Measurements from ENCODE around the gene TMEM132C.
"Not testable (repeated sequence)": the region's sequence is repeated elsewhere in the genome, so short reads cannot be mapped to it uniquely, and the experiment has no call there.

The TMEM132C gene

GRCh38 chr12:128551266-128551665, 284.3 kb downstream of the TMEM132C start:
- no peak for DNase-seq (ENCODE audit: low read depth in 2 of 3, low spot score in 2 of 3)

DNA sequence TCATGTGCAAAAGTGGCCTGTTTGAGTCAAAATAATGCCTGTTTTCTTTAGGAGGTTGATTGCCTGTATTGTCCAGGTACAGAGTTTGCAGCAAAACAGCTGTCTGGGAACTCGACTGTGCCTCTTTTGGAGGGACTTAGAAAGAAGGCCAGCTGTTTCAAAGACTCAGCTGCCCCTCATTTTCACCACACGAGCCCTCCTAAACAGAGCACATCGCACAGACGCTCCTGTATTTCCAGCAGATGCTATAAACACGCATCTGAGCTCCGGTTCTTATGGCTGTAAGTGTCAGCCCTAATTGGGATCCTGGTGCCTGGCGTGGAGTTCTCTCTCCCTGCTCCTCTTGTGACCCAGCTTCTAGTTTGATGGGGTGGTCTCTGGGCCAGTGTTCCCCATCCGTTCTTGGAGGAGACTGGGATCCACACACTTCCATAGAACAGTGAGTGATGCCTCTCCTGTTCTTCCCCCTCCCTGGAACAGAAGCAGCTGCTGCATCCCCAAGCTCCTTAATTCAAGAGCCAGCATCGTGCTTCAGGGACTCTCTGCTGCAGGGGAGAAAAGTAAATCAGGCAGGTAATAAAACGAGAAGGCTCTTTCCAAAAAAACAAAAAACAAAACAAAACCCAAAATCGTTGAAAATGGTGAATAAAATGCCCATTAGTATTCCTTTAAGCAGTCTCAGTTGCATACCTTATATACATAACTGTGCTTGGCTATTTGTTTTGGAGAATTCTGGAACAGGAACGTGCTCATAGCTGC, 287.8 kb downstream of the TMEM132C start:
- no peak for DNase-seq (ENCODE audit: low read depth in 2 of 3, low spot score in 2 of 3)

GRCh38 chr12:128557231-128557630, 290.3 kb downstream of the TMEM132C start:
- no peak for DNase-seq (ENCODE audit: low read depth in 2 of 3, low spot score in 2 of 3)

DNA sequence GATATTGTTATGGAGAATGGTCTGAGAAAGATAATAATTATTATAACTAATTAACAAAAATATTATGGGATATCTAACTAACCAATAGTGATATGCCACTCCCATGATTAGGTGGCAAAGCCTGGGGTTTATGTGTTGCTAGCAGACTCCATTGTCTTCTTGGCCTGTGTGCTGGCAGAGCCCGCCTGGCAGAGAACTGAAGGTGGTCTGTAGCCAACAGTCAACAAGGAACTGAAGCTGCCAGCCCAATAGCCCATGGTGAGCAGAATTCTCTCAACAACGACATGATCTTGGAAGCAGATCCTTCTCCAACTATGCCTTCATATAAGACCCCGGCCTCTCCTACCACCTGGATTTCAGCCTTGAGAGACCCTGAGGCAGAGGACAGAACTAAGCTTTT, 298.0 kb downstream of the TMEM132C start:
- DNase-seq (ENCODE audit: low read depth in 2 of 3, low spot score in 2 of 3): no peak

- no peak for DNase-seq (ENCODE audit: low read depth in 2 of 3, low spot score in 2 of 3)
These were observed 300.8 kb downstream of the TMEM132C start for GRCh38 chr12:128567730-128568129.

- no peak for DNase-seq (ENCODE audit: low read depth in 2 of 3, low spot score in 2 of 3)
These were observed 303.5 kb downstream of the TMEM132C start for GRCh38 chr12:128570191-128571065.

DNA sequence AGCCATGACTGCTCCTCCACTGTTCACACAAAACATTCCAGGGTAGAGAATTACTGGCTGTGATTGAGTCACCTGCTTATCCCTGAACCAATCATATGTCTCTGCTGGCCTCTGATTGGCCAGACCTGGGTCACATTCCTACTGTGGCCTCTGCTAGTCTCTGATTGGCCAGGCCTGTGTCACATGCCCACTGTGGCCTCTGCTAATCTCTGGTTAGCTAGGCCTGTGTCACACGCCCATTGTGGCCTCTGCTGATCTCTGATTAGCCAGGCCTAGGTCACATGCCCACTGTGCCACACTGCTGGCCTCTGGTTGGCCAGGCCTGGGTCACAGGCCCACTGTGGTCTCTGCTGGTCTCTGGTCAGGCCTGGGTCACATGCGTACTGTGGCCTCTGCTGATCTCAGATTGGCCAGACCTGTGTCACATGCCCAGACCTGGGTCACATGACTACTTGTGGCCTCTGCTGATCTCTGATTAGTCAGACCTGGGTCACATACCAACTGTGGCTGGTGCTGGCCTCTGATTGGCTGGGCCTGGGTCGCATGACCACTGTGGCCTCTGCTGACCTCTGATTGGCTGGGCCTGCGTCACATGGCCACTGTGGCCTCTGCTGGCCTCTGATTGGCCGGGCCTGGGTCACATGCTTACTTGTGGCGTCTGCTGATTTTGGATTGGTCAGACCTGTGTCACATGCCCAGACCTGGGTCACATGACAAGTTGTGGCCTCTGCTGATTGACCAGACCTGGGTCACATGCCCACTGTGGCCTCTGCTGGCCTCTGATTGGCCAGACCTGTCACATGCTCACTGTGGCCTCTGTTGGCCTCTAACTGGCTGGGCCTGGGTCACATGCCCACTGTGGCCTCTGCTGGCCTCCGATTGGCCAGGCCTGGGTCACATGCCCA, 305.2 kb downstream of the TMEM132C start:
- DNase-seq (ENCODE audit: low read depth in 2 of 3, low spot score in 2 of 3): no peak

- no peak for DNase-seq (ENCODE audit: low read depth in 2 of 3, low spot score in 2 of 3)
These were observed 306.9 kb downstream of the TMEM132C start for GRCh38 chr12:128573907-128574306.

- no peak for DNase-seq (ENCODE audit: low read depth in 2 of 3, low spot score in 2 of 3)
These were observed 311.1 kb downstream of the TMEM132C start for GRCh38 chr12:128578045-128578444.

- DNase-seq (ENCODE audit: low read depth in 2 of 3, low spot score in 2 of 3): no peak
These were observed 314.4 kb downstream of the TMEM132C start for GRCh38 chr12:128581321-128581761.

GRCh38 chr12:128583453-128583852, 316.5 kb downstream of the TMEM132C start:
- no peak for DNase-seq (ENCODE audit: low read depth in 2 of 3, low spot score in 2 of 3)

DNA sequence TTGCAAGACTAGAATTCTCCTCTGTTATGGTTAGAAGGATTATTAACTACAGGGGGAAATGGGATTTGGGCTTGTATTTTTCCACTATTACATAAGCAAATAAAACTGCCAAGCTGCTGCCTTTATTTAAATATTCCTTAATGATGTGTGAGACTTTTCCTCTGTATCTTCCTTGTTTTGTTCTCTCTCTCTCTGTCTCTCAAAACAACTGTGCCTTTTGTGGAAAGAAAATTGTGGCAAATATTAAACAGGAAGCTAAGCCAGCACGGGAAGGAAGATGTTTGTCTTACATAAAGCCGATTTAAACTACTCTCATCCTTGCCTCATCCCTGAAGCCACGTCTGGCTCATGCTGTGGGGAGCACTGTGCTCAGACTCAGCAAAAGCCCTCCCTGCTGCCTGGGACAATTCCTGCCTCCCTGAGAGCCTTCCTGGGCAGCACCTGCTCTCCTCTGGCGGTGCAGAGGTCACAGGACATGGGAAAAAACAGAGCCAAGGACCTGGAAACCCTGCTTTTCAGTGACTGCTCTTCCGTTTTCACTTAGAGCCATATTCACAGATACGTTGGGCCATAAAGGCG, 319.6 kb downstream of the TMEM132C start:
- no peak for DNase-seq (ENCODE audit: low read depth in 2 of 3, low spot score in 2 of 3)

- no peak for DNase-seq (ENCODE audit: low read depth in 2 of 3, low spot score in 2 of 3)
These were observed 320.9 kb downstream of the TMEM132C start for GRCh38 chr12:128587918-128588317.

DNA sequence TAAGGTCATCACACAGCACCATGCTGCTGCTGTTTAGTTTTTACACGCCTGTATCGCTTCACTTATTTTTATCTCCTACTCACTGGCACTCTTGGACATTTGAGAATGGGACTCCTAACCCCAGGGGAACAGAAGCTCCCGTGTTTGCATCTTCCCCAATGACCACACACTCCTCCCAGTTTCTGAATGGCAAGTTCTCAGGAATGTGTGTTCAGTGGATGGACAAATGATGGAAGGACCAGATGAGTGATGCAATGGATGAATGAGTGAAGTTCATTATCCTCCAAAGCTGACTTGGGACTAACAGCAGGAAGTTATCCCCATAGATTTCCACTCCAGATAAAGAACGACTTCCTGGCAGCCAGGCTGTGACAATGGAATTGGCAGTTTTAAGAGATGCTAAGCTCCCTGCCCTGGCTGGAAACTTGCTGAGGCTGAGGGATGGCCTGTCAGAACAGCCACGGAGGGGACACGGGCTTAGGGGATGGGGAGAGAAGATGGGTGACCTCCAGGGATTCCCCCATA, 325.3 kb downstream of the TMEM132C start:
- no peak for DNase-seq (ENCODE audit: low read depth in 2 of 3, low spot score in 2 of 3)

DNA sequence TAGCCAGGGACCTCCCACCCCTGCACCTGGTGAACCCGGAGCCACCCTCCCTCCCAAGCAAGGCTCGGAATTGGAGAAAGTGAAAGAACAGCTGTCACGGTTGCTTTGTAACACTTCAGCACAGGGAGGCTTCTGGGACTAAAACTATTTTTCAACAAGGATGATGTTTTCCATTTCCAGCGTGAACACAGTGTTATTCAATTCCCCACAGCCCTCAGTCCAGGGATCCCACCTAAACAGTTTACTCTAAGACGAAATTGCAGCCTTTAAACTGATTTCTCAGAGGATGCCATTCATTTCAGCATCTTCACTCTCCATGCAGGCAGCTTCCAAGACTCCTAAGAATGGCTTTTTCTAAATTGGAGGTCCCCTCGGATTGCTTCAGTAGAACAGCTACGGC, 327.6 kb downstream of the TMEM132C start:
- DNase-seq (ENCODE audit: low read depth in 2 of 3, low spot score in 2 of 3): no peak

DNA sequence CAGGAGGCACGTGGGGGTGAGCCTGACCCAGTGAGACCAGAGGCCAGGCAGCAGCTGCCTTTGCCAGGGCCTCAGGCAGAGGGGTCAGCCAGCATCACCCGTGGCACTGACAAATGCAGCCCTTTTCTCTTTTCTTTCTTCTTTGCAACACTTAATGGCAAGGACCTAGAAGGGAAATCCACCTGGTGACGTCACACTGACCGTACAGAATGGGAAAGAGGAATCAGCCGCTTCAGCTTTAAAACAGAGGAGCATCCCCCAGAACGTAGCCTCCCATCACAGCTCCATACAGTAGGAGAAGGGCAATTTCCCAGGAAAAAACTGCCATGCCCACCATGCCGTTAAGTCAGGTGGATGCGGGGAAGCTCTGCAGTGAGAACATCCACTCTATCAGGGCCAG, 328.6 kb downstream of the TMEM132C start:
- DNase-seq (ENCODE audit: low read depth in 2 of 3, low spot score in 2 of 3): no peak

- no peak for DNase-seq (ENCODE audit: low read depth in 2 of 3, low spot score in 2 of 3)
These were observed 333.9 kb downstream of the TMEM132C start for GRCh38 chr12:128600886-128601285.

DNA sequence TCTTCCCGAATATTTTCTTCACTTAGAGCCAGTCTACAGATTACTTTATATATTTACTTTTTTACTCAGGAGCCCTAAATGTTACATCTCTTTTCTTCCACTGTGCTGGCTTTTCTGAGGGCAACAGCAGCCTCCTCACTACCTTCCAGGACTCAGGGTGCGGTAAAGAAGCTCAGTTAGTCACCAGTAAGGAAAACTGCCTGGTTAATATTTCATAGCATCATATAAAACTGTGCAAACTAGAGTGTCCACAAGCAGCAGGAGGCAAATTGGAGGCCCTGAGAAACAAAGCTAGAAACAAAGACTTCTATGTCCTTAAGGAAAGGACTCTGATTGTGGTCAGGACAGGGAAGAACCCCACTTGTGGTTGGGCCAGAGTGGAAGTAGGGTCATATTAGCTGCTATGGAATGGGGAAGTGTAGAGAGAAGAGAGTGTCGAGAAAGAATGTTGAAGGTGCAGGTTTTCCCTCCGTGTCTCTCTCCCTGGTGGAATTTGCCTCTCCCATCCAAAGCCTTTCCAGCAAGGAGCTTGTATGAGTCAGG, 336.7 kb downstream of the TMEM132C start:
- DNase-seq (ENCODE audit: low read depth in 2 of 3, low spot score in 2 of 3): no peak

- not testable (repeated sequence) for DNase-seq (ENCODE audit: low read depth in 2 of 3, low spot score in 2 of 3)
These were observed 337.2 kb downstream of the TMEM132C start for GRCh38 chr12:128604219-128604618.

- no peak for DNase-seq (ENCODE audit: low read depth in 2 of 3, low spot score in 2 of 3)
These were observed 339.1 kb downstream of the TMEM132C start for GRCh38 chr12:128606051-128606450.

Measured in activated CD8-positive, alpha-beta memory T cell treated with anti-CD3 and anti-CD28 coated beads for 48 hours (primary cell).